Parathyroid adenoma (tissue), 2 donors: ENCODE measurements around the gene DHCR7.

ENCODE experiments used
- H2AFZ ChIP-seq: fragments of 300-600 bp; sonication (generic); one replicate; pipeline ENCODE4 v1.7.0; 2017; ENCODE audit warnings: antibody characterized with exemption, mild to moderate bottlenecking
- H3K27ac ChIP-seq: fragments of 300-600 bp; sonication (generic); one replicate; pipeline ENCODE4 v1.7.0; 2017
- H3K27me3 ChIP-seq: fragments of 300-600 bp; sonication (generic); one replicate; pipeline ENCODE4 v1.7.0; 2017; ENCODE audit warnings: low read length; ENCODE audit not compliant: control insufficient read depth, insufficient read depth
- H3K36me3 ChIP-seq: fragments of 300-600 bp; sonication (generic); one replicate; pipeline ENCODE4 v1.7.0; 2017; ENCODE audit warnings: low read length; ENCODE audit not compliant: control insufficient read depth, insufficient read depth
- H3K4me1 ChIP-seq: fragments of 300-600 bp; sonication (generic); one replicate; pipeline ENCODE4 v1.7.0; 2017; ENCODE audit warnings: control low read depth
- H3K4me2 ChIP-seq: fragments of 300-600 bp; sonication (generic); one replicate; pipeline ENCODE4 v1.7.0; 2017; ENCODE audit warnings: low read length
- H3K4me3 ChIP-seq: fragments of 300-600 bp; sonication (generic); one replicate; pipeline ENCODE4 v1.7.0; 2017; ENCODE audit warnings: low read depth, low read length
- H3K79me2 ChIP-seq: fragments of 300-600 bp; sonication (generic); one replicate; pipeline ENCODE4 v1.7.0; 2017; ENCODE audit warnings: control low read depth
- H3K9ac ChIP-seq: fragments of 300-600 bp; sonication (generic); one replicate; pipeline ENCODE4 v1.7.0; 2017; ENCODE audit warnings: mild to moderate bottlenecking
- H3K9me3 ChIP-seq: fragments of 300-600 bp; sonication (generic); one replicate; pipeline ENCODE4 v1.7.0; 2017; ENCODE audit warnings: low read length; ENCODE audit not compliant: control insufficient read depth
- CTCF ChIP-seq: fragments of 300-600 bp; sonication (generic); IDR thresholded peaks from one replicate; pipeline ENCODE4 v1.7.0; 2017; ENCODE audit warnings: antibody characterized with exemption, mild to moderate bottlenecking
- donor health status: primary hyperparathyroidism.

The DHCR7 gene

GRCh38 chr11:71442123-71442522 lies 6.1 kb downstream of the DHCR7 start:
- no peaks in the 10 kb centered on the region for H3K27me3 ChIP-seq
- H3K4me3 ChIP-seq: no peak overlapping the region
- TF ChIP-seq CTCF: no peak
- no peak overlapping the region for H3K4me2 ChIP-seq
- H3K9me3 ChIP-seq: no peaks in the 10 kb centered on the region
- H3K4me1 ChIP-seq: no peaks in the 10 kb centered on the region
- H3K79me2 ChIP-seq: no peaks in the 10 kb centered on the region
- H3K36me3 ChIP-seq: no peaks in the 10 kb centered on the region
- H2AFZ ChIP-seq: no peak overlapping the region
- no peak overlapping the region for H3K27ac ChIP-seq
- no peak overlapping the region for H3K9ac ChIP-seq

- H3K4me1 ChIP-seq: no peaks in the 10 kb centered on the region
- no peaks in the 10 kb centered on the region for H3K27me3 ChIP-seq
- H3K27ac ChIP-seq: no peak overlapping the region
- TF ChIP-seq CTCF: no peak
- no peak overlapping the region for H2AFZ ChIP-seq
- no peak overlapping the region for H3K4me3 ChIP-seq
- H3K79me2 ChIP-seq: no peaks in the 10 kb centered on the region
- H3K9me3 ChIP-seq: no peaks in the 10 kb centered on the region
- H3K36me3 ChIP-seq: no peaks in the 10 kb centered on the region
- no peak overlapping the region for H3K4me2 ChIP-seq
- no peak overlapping the region for H3K9ac ChIP-seq
These were observed 6.9 kb downstream of the DHCR7 start for GRCh38 chr11:71441251-71441650.

GRCh38 chr11:71440021-71440755 lies 8.0 kb downstream of the DHCR7 start:
- no peaks in the 10 kb centered on the region for H3K36me3 ChIP-seq
- H3K4me1 ChIP-seq: no peaks in the 10 kb centered on the region
- H3K4me2 ChIP-seq: no peak overlapping the region
- H3K79me2 ChIP-seq: no peaks in the 10 kb centered on the region
- no peak overlapping the region for H2AFZ ChIP-seq
- no peak for TF ChIP-seq CTCF
- no peaks in the 10 kb centered on the region for H3K27me3 ChIP-seq
- no peak overlapping the region for H3K27ac ChIP-seq
- H3K9me3 ChIP-seq: no peaks in the 10 kb centered on the region
- no peak overlapping the region for H3K9ac ChIP-seq
- no peak overlapping the region for H3K4me3 ChIP-seq

- no peaks in the 10 kb centered on the region for H3K4me1 ChIP-seq
- H3K4me2 ChIP-seq: no peak overlapping the region
- no peaks in the 10 kb centered on the region for H3K9me3 ChIP-seq
- no peak overlapping the region for H3K9ac ChIP-seq
- H3K27me3 ChIP-seq: no peaks in the 10 kb centered on the region
- H3K27ac ChIP-seq: no peak overlapping the region
- TF ChIP-seq CTCF: no peak
- no peak overlapping the region for H2AFZ ChIP-seq
- no peak overlapping the region for H3K4me3 ChIP-seq
- H3K79me2 ChIP-seq: no peaks in the 10 kb centered on the region
- no peaks in the 10 kb centered on the region for H3K36me3 ChIP-seq
These were observed 9.5 kb downstream of the DHCR7 start for GRCh38 chr11:71438650-71439049.

- Histone ChIP-seq H3K27me3 (no peaks in the 10 kb centered on the region), H2AFZ (no peak overlapping the region), H3K9me3 (no peaks in the 10 kb centered on the region), H3K36me3 (no peaks in the 10 kb centered on the region), H3K79me2 (no peaks in the 10 kb centered on the region), H3K27ac (no peak overlapping the region), H3K4me1 (no peaks in the 10 kb centered on the region), H3K9ac (no peak overlapping the region), H3K4me2 (no peak overlapping the region), H3K4me3 (no peak overlapping the region)
- TF ChIP-seq CTCF: no peak
These were observed 10.3 kb downstream of the DHCR7 start for GRCh38 chr11:71437879-71438278.
